Activated CD4-positive, alpha-beta memory T cell treated with anti-CD3 and anti-CD28 coated beads for 36 hours (primary cell): ENCODE measurements around the gene RNF113A. TPM values are rescaled to one million over a fixed set of nuclear protein-coding genes. Genes with fewer than 3 reads are reported as not detected.
"Not testable (repeated sequence)": the region's sequence is repeated elsewhere in the genome, so short reads cannot be mapped to it uniquely, and the experiment has no call there.

Source experiments
- CTCF ChIA-PET: fragments of 350-600 bp; sonication (Branson Sonifier 250); formaldehyde crosslinking; loops from one replicate; lab custom pipeline; 2021; ENCODE audit warnings: antibody characterized with exemption, inconsistent platforms; lab: Charles Lee
- POLR2A ChIA-PET: fragments of 350-600 bp; sonication (Branson Sonifier 250); formaldehyde crosslinking; loops from one replicate; lab custom pipeline; 2021; ENCODE audit warnings: antibody characterized with exemption; lab: Charles Lee
- DNase-seq: peaks from one replicate; pipeline ENCODE4 v3.0.0-alpha.2; 2020
- H3K27ac Mint-ChIP-seq: one replicate; pipeline ENCODE4 v1.8.0; 2021; ENCODE audit warnings: mixed read lengths
- H3K27me3 Mint-ChIP-seq: one replicate; pipeline ENCODE4 v1.8.0; 2021; ENCODE audit warnings: mixed read lengths
- H3K36me3 Mint-ChIP-seq: one replicate; pipeline ENCODE4 v1.8.0; 2021; ENCODE audit warnings: mixed read lengths
- H3K4me1 Mint-ChIP-seq: one replicate; pipeline ENCODE4 v1.8.0; 2021; ENCODE audit warnings: low read depth, mixed read lengths
- H3K4me3 Mint-ChIP-seq: one replicate; pipeline ENCODE4 v1.8.0; 2021; ENCODE audit warnings: mild to moderate bottlenecking, mixed read lengths
- H3K9me3 Mint-ChIP-seq: one replicate; pipeline ENCODE4 v1.8.0; 2021; ENCODE audit warnings: mixed read lengths
- intact Hi-C: fragments of 100-400 bp; cut with micrococcal nuclease; formaldehyde crosslinking; loops from one replicate; pipeline ENCODE4 v1.15.1; 2023
- total RNA-seq, 2 experiments: library from RNA; stranded (reverse); gene quantifications; one replicate each; pipeline ENCODE4 v1.2.3, GENCODE V29; 2021

RNF113A gene
- total RNA-seq = 10 to 100 TPM; 23.1 to 26.2 TPM

GRCh38 chrX:119871599-119872395 lies at the start of gene RNF113A, which contains the start of gene NDUFA1:
Gene RNF113A, minus strand, starts transcription at chrX:119871733. Its CDS starts 120 bp downstream, at chrX:119871613.
Gene NDUFA1, plus strand, starts transcription at chrX:119871832. Its CDS starts 80 bp downstream, at chrX:119871912.
- ChIA-PET CTCF (interaction anchor here (1.9 kb wide), 1 partner anchor 80 kb away, joined by 8 read pairs; the partner anchor contains the start of gene RPL39), POLR2A (interaction anchor here (1.4 to 2.9 kb wide), 5 partner anchors 19 to 298 kb away, joined by 4 to 29 read pairs (median 9); partner anchors contain the start of genes RPL39, UBE2A and UPF3B)
- peak within 1 kb of the TSS; percentile 98 for H3K4me3 Mint-ChIP-seq
- intact Hi-C loops = loop anchor here (1.0 to 5.0 kb wide), 6 partner anchors 18 to 264 kb away; partner anchors contain the start of genes NKAP, NKRF, RPL39 and SOWAHD
- peaks cover 13% of the 10 kb centered on the region for H3K36me3 Mint-ChIP-seq
- no peaks in the 10 kb centered on the region for H3K27me3 Mint-ChIP-seq
- peak within 1 kb of the TSS; percentile 98 for H3K27ac Mint-ChIP-seq
- peak; percentile 91 for DNase-seq
- no peaks in the 10 kb centered on the region for H3K9me3 Mint-ChIP-seq
- peaks cover 10% of the 10 kb centered on the region for H3K4me1 Mint-ChIP-seq

GRCh38 chrX:119919835-119920585 lies 48.5 kb upstream of the RNF113A start:
- H3K9me3 Mint-ChIP-seq = no peaks in the 10 kb centered on the region
- DNase-seq = no peak
- ChIA-PET CTCF (no interaction called here), POLR2A (interaction anchor here (0.8 kb wide), 1 partner anchor 8 kb away, joined by 3 read pairs; no protein-coding TSS in a partner anchor)
- H3K4me1 Mint-ChIP-seq = no peaks in the 10 kb centered on the region
- H3K27me3 Mint-ChIP-seq = no peaks in the 10 kb centered on the region
- H3K4me3 Mint-ChIP-seq = no peak overlapping the region
- intact Hi-C loops = no loop called here
- H3K27ac Mint-ChIP-seq = no peak overlapping the region
- H3K36me3 Mint-ChIP-seq = no peaks in the 10 kb centered on the region

GRCh38 chrX:119917877-119918276 lies 46.3 kb upstream of the RNF113A start:
- no peaks in the 10 kb centered on the region for H3K36me3 Mint-ChIP-seq
- POLR2A ChIA-PET = no interaction called here
- H3K4me3 Mint-ChIP-seq = no peak overlapping the region
- no peaks in the 10 kb centered on the region for H3K4me1 Mint-ChIP-seq
- intact Hi-C loops = no loop called here
- H3K27me3 Mint-ChIP-seq = no peaks in the 10 kb centered on the region
- CTCF ChIA-PET = no interaction called here
- no peak overlapping the region for H3K27ac Mint-ChIP-seq
- H3K9me3 Mint-ChIP-seq = no peaks in the 10 kb centered on the region
- DNase-seq = no peak

- Mint-ChIP-seq H3K9me3 (no peaks in the 10 kb centered on the region), H3K27ac (no peak overlapping the region), H3K36me3 (no peaks in the 10 kb centered on the region), H3K4me3 (no peak overlapping the region), H3K27me3 (no peaks in the 10 kb centered on the region), H3K4me1 (no peaks in the 10 kb centered on the region)
- ChIA-PET CTCF (no interaction called here), POLR2A (no interaction called here)
- DNase-seq = no peak
- intact Hi-C loops = no loop called here
These were observed 44.8 kb upstream of the RNF113A start for GRCh38 chrX:119916310-119916709.

GRCh38 chrX:119900976-119901375 lies 29.4 kb upstream of the RNF113A start:
- DNase-seq = no peak
- no peak overlapping the region for H3K4me3 Mint-ChIP-seq
- no peaks in the 10 kb centered on the region for H3K9me3 Mint-ChIP-seq
- H3K27ac Mint-ChIP-seq = no peak overlapping the region
- H3K4me1 Mint-ChIP-seq = no peaks in the 10 kb centered on the region
- CTCF ChIA-PET = interaction anchor here (1.9 kb wide), 1 partner anchor 13 kb away, joined by 5 read pairs; no protein-coding TSS in a partner anchor
- intact Hi-C loops = no loop called here
- H3K27me3 Mint-ChIP-seq = no peaks in the 10 kb centered on the region
- no peaks in the 10 kb centered on the region for H3K36me3 Mint-ChIP-seq
- POLR2A ChIA-PET = no interaction called here

GRCh38 chrX:119899125-119899524 lies 27.6 kb upstream of the RNF113A start:
- Mint-ChIP-seq H3K9me3 (no peaks in the 10 kb centered on the region), H3K4me1 (no peaks in the 10 kb centered on the region), H3K4me3 (no peak overlapping the region), H3K27ac (no peak overlapping the region), H3K36me3 (no peaks in the 10 kb centered on the region), H3K27me3 (no peaks in the 10 kb centered on the region)
- POLR2A ChIA-PET = no interaction called here
- no peak for DNase-seq
- intact Hi-C loops = no loop called here
- CTCF ChIA-PET = no interaction called here

GRCh38 chrX:119895843-119896326 lies 24.4 kb upstream of the RNF113A start, which contains the start of gene AKAP14:
Gene AKAP14, plus strand, starts transcription at chrX:119895893. Its CDS starts 7,331 bp downstream, at chrX:119903224.
- no peaks in the 10 kb centered on the region for H3K36me3 Mint-ChIP-seq
- no peak within 1 kb of the TSS for H3K4me3 Mint-ChIP-seq
- no peaks in the 10 kb centered on the region for H3K9me3 Mint-ChIP-seq
- intact Hi-C loops = no loop called here
- no peaks in the 10 kb centered on the region for H3K27me3 Mint-ChIP-seq
- H3K4me1 Mint-ChIP-seq = no peaks in the 10 kb centered on the region
- CTCF ChIA-PET = interaction anchor here (1.1 kb wide), 1 partner anchor 8 kb away, joined by 3 read pairs; no protein-coding TSS in a partner anchor
- no peak for DNase-seq
- no peak within 1 kb of the TSS for H3K27ac Mint-ChIP-seq
- POLR2A ChIA-PET = no interaction called here

GRCh38 chrX:119891961-119892692 lies 20.6 kb upstream of the RNF113A start:
- intact Hi-C loops, H3K4me3 Mint-ChIP-seq, H3K9me3 Mint-ChIP-seq, POLR2A ChIA-PET, H3K36me3 Mint-ChIP-seq, CTCF ChIA-PET, H3K4me1 Mint-ChIP-seq, H3K27ac Mint-ChIP-seq, DNase-seq, H3K27me3 Mint-ChIP-seq: not testable (repeated sequence)

GRCh38 chrX:119890626-119891025 lies 19.1 kb upstream of the RNF113A start:
- DNase-seq, CTCF ChIA-PET, H3K36me3 Mint-ChIP-seq: not testable (repeated sequence)

GRCh38 chrX:119887721-119888425 lies 16.3 kb upstream of the RNF113A start:
- Mint-ChIP-seq H3K27me3 (no peaks in the 10 kb centered on the region), H3K36me3 (no peaks in the 10 kb centered on the region), H3K4me3 (peak overlapping the region; percentile 35), H3K27ac (no peak overlapping the region), H3K4me1 (peaks cover 6% of the 10 kb centered on the region), H3K9me3 (no peaks in the 10 kb centered on the region)
- POLR2A ChIA-PET = interaction anchor here (1.1 kb wide), 1 partner anchor 97 kb away, joined by 4 read pairs; the partner anchor contains the start of gene RPL39
- CTCF ChIA-PET = interaction anchor here (0.6 to 1.3 kb wide), 14 partner anchors 8 to 284 kb away, joined by 3 to 8 read pairs (median 4); partner anchors contain the start of genes AKAP14, SOWAHD and UPF3B
- intact Hi-C loops = loop anchor here (5.0 to 10.0 kb wide), 2 partner anchors 357 to 371 kb away; no protein-coding TSS in a partner anchor
- peak; percentile 78 for DNase-seq

More at GRCh38 chrX:119890626-119891025, 19.1 kb upstream of the RNF113A start:
- POLR2A ChIA-PET, H3K27ac Mint-ChIP-seq, H3K4me1 Mint-ChIP-seq, H3K9me3 Mint-ChIP-seq, intact Hi-C loops, H3K27me3 Mint-ChIP-seq, H3K4me3 Mint-ChIP-seq: not testable (repeated sequence)
